Glutamatergic neuron (in vitro differentiated cells): ENCODE measurements around the gene SPSB4. TPM values are rescaled to one million over a fixed set of nuclear protein-coding genes. Genes with fewer than 3 reads are reported as not detected.
A peak's percentile ranks its signal among the peaks of the same experiment; 100 is the strongest.

Experiments used
- DNase-seq: peaks from one replicate; pipeline ENCODE4 v3.0.0; 2022
- H3K27ac Mint-ChIP-seq: one replicate; pipeline ENCODE4 v1.8.0; 2020; ENCODE audit warnings: mild to moderate bottlenecking, mixed read lengths, inconsistent platforms; ENCODE audit not compliant: unreplicated experiment
- H3K27me3 Mint-ChIP-seq: one replicate; pipeline ENCODE4 v1.8.0; 2020; ENCODE audit warnings: mild to moderate bottlenecking, moderate library complexity, mixed read lengths, inconsistent platforms; ENCODE audit not compliant: unreplicated experiment
- H3K36me3 Mint-ChIP-seq: one replicate; pipeline ENCODE4 v1.8.0; 2020; ENCODE audit warnings: mild to moderate bottlenecking, mixed read lengths, inconsistent platforms; ENCODE audit not compliant: unreplicated experiment
- H3K4me1 Mint-ChIP-seq: one replicate; pipeline ENCODE4 v1.8.0; 2020; ENCODE audit warnings: mild to moderate bottlenecking, low read depth, mixed read lengths, inconsistent platforms; ENCODE audit not compliant: unreplicated experiment
- H3K4me3 Mint-ChIP-seq: one replicate; pipeline ENCODE4 v1.8.0; 2020; ENCODE audit warnings: mild to moderate bottlenecking, mixed read lengths, inconsistent platforms; ENCODE audit not compliant: unreplicated experiment
- H3K9me3 Mint-ChIP-seq: one replicate; pipeline ENCODE4 v1.8.0; 2020; ENCODE audit warnings: mild to moderate bottlenecking, moderate library complexity, mixed read lengths, inconsistent platforms; ENCODE audit not compliant: unreplicated experiment
- CTCF ChIP-seq: fragments of 200-600 bp; sonication (generic); IDR thresholded peaks from one replicate; pipeline ENCODE4 v1.5.0; 2021; ENCODE audit not compliant: partially characterized antibody, unreplicated experiment
- total RNA-seq: library from RNA; stranded (reverse); fragmentation: NEBNext Ultra II Directional; extraction: Animal tissue kit (Norgen Biotek cat#: 25700); gene quantifications from one replicate; pipeline ENCODE4 v1.2.1, GENCODE V29; 2021; ENCODE audit not compliant: unreplicated experiment

SPSB4 gene
- total RNA-seq, 1 donor from 2014 or later = 98.4 TPM

- DNase-seq = no peak
- no peaks in the 10 kb centered on the region for H3K36me3 Mint-ChIP-seq
- peaks cover 15% of the 10 kb centered on the region for H3K27me3 Mint-ChIP-seq
- peaks cover 14% of the 10 kb centered on the region for H3K9me3 Mint-ChIP-seq
- H3K4me3 Mint-ChIP-seq = peak overlapping the region; percentile 52
- no peak for TF ChIP-seq CTCF
- peaks cover 80% of the 10 kb centered on the region for H3K4me1 Mint-ChIP-seq
- no peak overlapping the region for H3K27ac Mint-ChIP-seq
Observed at GRCh38 chr3:141081141-141081795, 30.1 kb downstream of the SPSB4 start.

- Mint-ChIP-seq H3K4me3 (peak overlapping the region; percentile 38), H3K27me3 (peaks cover 17% of the 10 kb centered on the region), H3K9me3 (peaks cover 20% of the 10 kb centered on the region), H3K27ac (peak overlapping the region; percentile 55), H3K36me3 (no peaks in the 10 kb centered on the region), H3K4me1 (peaks cover 80% of the 10 kb centered on the region)
- TF ChIP-seq CTCF = no peak
- DNase-seq = no peak
Observed at GRCh38 chr3:141082064-141082463, 30.9 kb downstream of the SPSB4 start.

GRCh38 chr3:141083226-141083625 is 32.1 kb downstream of the SPSB4 start:
- peaks cover 17% of the 10 kb centered on the region for H3K27me3 Mint-ChIP-seq
- H3K9me3 Mint-ChIP-seq = peaks cover 20% of the 10 kb centered on the region
- no peak overlapping the region for H3K4me3 Mint-ChIP-seq
- peaks cover 80% of the 10 kb centered on the region for H3K4me1 Mint-ChIP-seq
- peak overlapping the region; percentile 90 for H3K27ac Mint-ChIP-seq
- H3K36me3 Mint-ChIP-seq = no peaks in the 10 kb centered on the region
- TF ChIP-seq CTCF = no peak
- no peak for DNase-seq

GRCh38 chr3:141083836-141084649 is 32.9 kb downstream of the SPSB4 start:
- H3K27me3 Mint-ChIP-seq = peaks cover 17% of the 10 kb centered on the region
- H3K36me3 Mint-ChIP-seq = no peaks in the 10 kb centered on the region
- peak overlapping the region; percentile 90 for H3K27ac Mint-ChIP-seq
- H3K4me3 Mint-ChIP-seq = peak overlapping the region; percentile 53
- H3K4me1 Mint-ChIP-seq = peaks cover 86% of the 10 kb centered on the region
- TF ChIP-seq CTCF = no peak
- peak; percentile 78 for DNase-seq
- H3K9me3 Mint-ChIP-seq = peaks cover 19% of the 10 kb centered on the region
